Muscle of back (tissue), 11 donors: ENCODE measurements around the gene HSPB2. TPM values are rescaled to one million over a fixed set of nuclear protein-coding genes. Genes with fewer than 3 reads are reported as not detected.
"Not testable (repeated sequence)": the region's sequence is repeated elsewhere in the genome, so short reads cannot be mapped to it uniquely, and the experiment has no call there.

Experiments used
- DNase-seq, 3 donors: peaks; one replicate each; pipeline versions ENCODE4 v3.0.0 to v3.0.0-alpha.2; 2013
- polyA plus RNA-seq, 10 donors: library from polyadenylated mRNA; unstranded; fragments of 120-200 nt; gene quantifications; one replicate each; pipeline ENCODE4 v1.2.1, GENCODE V29; 2013; ENCODE audit not compliant: insufficient read length in 10 of 10

HSPB2 gene
- polyA plus RNA-seq, 10 donors: 49.6 to 93.5 (median 75.6) TPM

DNA sequence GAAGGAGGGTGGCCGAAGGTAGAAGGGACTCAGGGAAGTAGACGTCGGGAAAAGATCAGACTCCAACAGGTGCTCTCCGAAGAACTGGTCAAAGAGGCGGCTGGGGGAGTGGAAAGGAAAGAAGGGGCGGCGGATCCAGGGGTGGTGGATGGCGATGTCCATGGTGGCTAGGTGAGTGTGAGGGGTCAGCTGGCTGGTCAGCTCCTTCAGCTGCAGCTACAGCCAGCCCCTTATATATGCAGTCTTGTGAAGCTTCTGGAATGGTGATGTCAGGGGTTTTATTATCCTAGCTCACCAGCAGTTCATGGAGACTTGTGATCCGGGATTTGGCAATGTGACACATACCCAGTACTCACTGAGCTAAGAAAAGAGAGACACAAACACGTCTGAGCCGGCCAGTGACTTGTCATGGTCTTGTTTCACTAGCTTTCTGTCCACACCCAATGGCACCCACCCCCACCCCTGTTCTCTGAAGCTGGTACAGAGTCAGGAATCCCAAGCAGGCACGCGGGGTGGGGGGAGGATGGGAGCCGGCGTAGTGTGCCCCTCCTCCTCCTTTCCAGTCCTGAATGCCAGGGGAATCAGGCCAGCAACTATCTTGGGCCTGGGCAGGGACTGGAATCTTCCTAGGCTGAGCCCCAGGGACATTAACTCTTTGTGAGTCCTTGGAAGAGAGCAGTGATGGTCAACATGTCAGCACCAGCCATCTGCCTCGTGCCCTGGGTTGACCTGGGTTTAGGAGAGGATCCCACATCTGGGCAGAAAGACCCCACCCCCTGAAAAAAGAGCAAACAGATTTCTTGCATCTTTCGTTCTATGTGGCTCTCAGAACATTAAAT lies 752 bp upstream of the HSPB2 start, which contains the start of gene CRYAB:
CRYAB (minus strand) TSS at position 208 of the 839 bp plus-strand sequence; CDS start at position 162, 46 bp downstream.
- DNase-seq: peak; percentile 88 to 95 (median 89)

DNA sequence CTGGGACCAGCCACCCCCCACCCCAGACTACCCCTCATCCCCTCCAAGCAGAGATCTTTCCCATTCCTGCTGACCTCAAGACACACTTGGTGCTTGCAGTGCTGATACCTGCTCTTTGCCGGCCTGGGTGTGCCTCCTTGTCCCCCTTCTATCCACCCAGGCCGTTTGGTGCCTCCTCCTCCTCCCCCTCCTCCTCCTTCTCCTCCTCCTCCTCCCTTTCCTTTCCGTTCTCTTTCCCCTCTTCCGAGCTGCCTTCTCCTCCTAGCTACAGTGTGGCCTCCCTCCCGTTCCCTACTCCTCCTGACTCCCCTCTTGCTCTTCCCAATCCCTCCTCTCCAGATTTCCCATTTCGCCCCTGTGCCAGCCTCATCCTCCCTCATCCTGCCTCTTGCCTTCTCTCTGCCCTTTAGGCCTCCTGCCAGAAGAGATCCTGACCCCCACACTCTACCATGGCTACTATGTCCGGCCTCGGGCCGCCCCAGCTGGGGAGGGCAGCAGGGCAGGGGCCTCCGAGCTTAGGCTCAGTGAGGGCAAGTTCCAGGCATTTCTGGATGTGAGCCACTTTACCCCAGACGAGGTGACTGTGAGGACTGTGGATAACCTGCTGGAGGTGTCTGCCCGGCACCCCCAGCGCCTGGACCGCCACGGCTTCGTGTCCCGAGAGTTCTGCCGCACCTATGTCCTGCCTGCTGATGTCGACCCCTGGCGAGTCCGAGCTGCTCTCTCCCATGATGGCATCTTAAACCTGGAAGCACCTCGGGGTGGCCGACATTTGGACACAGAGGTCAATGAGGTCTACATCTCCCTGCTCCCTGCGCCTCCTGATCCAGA lies 712 bp downstream of the HSPB2 start:
- DNase-seq: peak in 1 of 3 donors; percentile 67

DNA sequence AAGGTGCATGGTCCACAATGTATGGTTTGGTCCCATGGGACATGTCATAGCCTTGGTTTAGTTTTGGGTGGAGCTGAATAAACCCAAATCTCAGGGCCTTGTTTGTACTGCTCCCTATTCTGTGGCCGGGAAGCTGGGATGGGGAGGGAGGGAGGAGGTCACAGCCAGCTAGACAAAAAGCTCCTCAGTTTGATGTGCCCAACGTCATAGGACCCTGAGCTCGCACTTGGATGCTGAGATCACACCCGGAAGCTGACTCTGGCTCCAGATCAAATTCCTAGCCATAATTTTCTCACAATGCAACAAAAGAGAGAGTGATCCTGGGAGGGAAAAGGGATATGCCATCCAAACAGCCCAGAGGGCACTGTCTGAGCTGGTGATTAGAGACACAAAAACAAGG lies 1.5 kb downstream of the HSPB2 start:
- peak; percentile 63 to 76 (median 71) for DNase-seq

DNA sequence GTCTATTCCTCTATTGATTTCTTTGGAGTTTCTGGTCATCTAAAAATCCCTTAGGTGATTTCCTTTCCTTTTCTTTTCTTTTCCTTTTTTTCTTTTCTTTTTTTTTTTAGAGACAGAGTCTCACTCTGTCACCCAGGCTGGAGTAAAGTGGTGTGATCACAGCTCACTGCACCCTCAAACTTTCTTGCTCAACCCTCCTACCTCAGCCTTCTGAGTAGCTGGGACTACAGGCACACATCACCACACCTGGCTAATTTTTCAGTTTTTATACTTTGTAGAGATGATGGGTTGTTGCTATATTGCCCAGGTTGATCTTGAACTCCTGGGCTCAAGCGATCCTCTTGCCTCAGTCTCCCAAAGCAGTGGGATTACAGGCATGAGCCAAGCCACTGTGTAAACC lies 4.2 kb downstream of the HSPB2 start:
- DNase-seq: no peak

DNA sequence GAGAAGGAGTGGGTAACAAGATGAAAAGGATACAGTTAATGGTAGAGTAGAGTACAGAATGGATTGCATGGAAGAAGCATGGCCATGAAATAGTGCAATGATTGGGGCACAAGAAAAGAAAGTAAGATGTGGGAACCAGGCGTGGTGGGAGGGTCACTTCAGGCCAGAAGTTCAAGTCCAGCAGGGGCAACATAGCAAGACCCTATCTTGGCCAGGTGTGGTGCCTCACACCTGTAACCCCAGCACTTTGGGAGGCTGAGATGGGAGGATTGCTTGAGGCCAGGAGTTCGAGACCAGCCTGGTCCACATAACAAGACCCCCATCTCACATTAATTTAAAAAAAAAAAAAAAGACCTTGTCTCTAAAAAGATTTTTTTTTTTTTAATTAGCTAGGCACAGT lies 4.8 kb downstream of the HSPB2 start:
- DNase-seq: no peak

DNA sequence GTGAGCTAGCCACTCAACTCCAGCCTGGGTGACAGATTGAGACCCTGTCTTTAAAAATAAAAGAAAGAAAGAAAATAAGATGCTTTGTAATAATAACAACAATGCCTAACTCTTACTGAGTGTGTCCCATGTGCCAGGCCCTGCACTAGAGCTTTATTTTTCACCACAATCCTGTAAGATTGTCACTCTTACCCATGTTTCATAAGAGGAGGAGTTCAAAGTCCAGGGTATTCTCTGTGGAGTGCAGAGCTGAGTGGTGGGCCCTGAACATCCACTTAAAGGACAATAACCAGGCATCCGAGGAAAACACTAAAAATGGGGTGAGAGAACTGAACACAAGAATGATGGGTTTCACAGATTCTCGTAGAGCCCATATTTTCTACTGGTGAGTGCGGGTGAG lies 5.3 kb downstream of the HSPB2 start:
- DNase-seq: no peak

DNA sequence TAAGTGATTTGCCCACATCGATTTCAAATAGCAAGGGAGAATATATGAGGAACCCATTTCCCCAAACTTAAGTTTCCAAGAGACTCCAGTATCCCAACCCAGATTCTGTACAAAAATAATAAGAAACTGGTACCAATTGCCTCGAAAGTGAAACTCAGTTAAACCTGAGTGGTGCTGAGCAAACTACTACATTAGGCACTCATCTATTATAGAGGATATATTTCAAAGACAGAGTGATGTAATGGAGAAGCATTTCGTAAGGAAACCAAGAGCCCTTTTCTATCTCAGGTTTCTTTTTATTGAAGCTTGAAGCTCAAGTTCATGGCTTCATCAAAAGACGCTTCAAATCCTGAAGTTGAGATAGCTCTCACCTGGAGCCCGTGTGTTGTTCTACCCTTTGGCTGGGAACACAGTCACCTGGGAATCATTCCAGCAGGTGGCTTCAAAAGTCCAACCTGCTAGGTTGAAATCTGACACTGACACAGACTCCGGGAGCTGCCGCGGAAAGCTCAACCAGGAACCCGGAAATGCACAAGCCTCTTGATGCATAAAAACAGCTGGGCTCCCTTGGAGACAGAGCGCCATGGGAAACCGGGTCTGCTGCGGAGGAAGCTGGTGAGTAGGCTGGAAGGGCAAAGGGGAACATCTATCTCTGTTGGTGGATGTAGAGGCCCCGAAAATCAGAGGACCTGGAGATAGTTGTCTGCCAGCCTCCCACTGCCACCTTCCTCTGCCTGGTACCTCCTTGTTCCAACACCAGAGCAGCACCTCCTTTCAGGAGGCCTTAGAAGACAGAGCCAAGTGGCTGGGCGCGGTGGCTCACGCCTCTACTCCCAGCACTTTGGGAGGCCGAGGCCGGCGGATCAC lies 6.1 kb downstream of the HSPB2 start, which contains the start of gene C11orf52:
C11orf52 (plus strand) TSS at position 524 of the 867 bp plus-strand sequence; CDS start at position 584, 60 bp downstream.
- peak in 1 of 3 donors; percentile 76 for DNase-seq

DNA sequence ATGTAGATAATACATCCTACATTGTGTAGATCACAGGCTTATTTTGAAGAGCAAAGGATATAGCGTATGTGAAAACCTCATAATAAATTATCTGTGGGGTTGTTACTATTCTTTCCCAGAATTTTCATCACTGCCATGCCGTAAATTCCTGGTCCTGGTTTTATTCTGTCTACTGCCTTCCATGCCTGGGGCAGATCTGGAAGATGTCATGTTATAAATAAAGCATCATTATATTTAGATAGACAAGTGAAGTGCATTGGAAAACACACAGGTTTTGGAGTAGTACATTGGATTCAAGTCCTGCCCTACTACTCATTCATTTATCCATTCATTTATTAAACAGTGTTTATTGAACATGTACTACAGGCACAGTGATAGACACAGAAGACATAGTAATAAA lies 8.4 kb downstream of the HSPB2 start:
- no peak for DNase-seq

DNA sequence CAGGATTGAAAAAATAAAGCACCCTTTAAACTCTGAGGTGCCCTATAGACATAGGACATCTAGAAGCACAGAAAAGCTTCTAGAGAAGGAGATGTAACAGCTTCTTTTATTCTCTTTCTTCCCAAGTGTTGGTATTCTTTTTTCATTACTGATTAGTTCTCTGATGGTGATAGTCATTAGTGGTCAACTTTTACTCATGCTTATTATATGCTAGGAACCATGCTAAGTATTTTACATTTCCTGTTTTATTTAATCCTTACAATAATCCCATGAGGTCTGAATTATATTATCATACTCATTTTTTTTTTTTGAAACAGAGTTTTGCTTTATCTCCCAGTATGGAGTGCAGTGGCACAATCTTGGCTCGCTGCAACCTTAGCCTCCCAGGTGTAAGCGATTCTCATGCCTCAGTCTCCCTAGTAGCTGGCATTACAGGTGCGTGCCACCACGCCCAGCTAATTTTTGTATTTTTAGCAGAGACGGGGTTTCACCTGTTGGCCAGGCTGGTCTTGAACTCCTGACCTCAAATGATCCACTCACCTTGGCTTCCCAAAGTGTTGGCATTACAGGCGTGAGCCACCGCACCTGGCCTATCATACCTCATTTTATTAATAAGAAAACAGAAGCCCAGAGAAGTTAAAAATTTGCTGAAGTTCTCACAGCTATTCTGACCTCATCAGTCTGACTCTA lies 9.2 kb downstream of the HSPB2 start:
- DNase-seq: no peak

DNA sequence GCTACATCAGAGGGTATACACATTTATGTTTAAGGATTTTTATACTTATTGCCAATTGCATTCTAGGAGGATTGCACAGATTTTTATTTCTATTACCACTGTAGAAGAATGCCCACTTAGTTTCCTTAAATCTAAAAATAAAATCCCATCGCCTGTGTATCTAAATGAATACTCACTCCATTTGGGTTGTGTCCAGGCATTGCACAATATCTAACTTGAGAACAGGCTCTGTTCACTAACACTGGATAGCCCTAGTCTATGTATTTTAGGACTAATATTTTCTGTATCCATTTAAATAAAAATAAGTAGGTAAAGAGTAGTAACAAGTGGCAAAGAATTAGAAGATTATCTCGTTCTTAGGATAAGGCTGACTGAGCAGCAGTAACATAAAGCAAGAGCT lies 10.3 kb downstream of the HSPB2 start:
- peak; percentile 67 to 80 (median 75) for DNase-seq

DNA sequence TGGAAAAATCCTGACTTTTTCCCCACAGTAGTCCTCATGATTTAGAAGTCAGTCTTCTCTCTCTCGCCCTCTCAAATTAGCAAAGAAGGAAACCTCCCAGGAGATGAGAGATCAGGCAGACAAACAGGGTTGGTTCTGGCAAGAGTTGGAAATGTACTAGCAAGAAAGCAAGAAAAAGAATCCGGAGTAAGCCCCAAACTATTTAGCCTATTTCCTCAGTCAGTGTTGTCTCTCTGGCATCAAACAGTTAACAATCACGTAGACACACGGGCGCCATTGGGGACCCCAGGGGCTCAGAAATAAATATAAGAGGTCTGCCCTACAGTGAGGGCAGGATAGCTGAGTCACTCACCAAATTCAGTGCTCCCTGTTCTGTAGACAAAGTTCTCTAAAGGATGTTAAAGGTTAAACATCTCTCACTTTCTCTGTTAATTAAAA lies 10.8 kb downstream of the HSPB2 start:
- DNase-seq: peak in 1 of 3 donors; percentile 34

DNA sequence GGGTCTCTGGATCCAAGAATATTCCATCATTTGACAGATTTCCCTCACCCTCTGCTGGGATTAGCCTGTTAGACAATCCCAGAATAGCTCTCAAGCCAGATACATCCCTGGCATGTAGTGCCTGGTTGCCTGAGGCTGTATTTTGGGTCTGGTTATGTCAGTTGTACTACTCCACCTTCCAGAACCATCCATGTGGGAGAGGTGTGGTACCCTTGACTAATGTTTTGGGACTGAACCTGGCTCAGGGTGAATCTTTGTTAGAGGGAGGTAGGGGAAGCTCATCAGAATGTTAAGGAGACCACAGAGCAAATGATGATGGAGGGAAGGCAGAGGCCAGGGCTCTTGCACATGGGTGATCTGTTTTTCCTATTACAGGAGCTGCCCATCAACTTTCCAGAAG lies 11.4 kb downstream of the HSPB2 start:
- no peak for DNase-seq

DNA sequence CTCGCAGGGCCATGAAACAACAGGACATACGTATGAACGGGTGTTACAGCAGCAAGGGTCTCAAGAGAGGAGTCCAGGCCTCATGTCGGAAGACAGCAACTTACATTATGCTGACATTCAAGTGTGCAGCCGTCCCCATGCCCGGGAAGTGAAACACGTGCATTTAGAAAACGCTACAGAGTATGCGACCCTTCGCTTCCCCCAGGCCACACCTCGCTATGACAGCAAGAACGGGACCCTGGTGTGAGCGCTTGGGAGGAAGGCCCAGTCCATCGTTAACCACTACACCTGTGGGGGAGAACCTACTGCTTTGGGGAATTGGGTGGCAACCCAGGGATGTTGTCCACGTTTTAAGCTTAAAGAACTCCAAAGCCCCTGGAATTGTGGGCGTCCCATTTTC lies 13.4 kb downstream of the HSPB2 start:
- DNase-seq: no peak

DNA sequence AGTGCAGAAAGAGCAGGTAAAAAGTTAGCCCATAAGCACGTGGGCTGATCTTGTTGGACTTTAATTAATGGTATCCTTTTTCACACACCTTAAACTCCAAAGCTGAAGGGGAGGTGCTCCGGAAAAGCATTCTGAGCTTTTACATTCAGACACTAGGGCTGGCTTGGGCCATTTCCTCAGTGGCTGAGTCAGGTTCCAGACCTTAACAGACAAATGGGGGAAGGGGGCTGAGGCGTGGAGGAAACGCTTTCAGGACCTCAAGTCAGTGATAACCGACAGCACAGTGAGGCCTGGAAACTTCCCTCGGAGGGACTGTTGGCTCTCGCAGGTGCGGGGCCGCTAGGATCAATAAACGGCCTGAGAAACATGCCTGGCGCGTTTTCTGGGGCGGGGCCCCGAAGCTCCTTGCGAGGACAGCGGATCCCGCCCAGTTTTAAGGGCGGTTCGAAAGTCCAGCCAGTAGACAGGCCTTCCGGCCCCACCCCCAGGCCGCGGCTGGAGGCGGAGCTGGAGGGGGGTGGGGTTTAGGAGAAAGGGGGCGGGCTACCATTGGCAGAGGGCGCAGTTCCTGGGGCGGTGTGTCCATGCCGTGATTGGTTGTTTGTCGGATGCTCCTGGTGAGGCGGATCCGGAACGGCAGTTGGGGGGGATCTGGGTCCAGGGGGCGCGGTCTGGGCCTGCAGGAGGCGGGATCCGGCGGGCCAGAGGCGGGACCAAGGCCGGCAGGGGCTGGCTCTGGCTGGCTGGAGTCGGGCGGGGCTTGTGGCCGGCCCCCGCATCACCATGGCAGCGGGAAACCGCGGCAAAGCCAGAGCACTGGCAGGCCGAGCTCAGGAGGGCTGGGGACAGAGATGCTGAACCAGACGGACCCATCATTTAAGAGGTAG lies 14.2 kb downstream of the HSPB2 start:
- peak; percentile 97 to 98 (median 98) for DNase-seq

DNA sequence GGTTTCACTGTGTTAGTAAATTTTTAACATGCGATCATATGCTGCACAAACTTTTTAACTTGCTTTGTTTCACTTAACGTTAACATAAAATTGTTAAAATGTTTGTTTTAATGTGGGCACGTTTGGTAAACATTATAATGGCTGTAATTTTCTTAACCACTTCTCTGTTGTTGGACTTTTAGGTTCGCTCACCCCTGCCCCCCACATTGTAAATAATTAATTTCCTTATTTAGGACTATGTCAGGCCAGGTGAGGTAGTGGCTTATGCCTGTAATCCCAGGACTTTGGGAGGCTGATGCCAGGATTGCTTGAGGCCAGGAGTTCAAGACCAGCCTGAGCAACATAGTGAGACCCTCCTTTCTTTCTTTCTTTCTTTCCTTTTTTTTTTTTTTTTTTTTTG lies 17.9 kb downstream of the HSPB2 start:
- no peak for DNase-seq

DNA sequence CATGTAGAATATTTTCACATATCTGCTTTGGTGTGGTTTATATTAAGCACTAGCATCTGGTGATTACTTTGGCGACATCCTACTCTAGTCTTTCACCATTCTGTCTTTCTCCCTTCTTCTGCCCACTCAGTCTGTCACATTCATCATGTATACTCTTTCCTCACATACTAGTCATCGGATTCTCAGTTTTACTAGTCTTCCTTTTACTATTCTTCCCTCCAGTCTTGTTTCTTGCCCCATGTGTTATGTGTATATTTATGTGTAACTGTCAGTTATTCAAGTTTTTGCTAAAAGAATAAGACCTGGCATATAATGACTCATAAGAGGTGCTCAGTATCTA lies 20.0 kb downstream of the HSPB2 start:
- DNase-seq: no peak

DNA sequence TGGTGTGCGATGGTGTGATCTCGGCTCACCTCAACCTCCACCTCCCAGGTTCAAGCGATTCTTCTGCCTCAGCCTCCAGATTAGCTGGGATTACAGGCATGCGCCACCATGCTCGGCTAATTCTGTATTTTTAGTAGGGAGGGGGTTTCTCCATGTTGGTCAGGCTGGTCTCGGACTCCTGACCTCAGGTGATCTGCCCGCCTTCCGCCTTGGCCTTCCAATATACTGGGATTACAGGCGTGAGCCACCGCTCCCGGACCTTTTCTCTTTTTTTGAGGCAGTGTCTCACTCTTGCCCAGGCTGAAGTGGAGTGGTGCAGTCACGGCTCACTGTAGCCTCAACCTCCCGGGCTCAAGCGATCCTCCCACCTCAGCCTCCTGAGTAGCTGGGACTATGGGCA lies 20.6 kb downstream of the HSPB2 start:
- not testable (repeated sequence) for DNase-seq

DNA sequence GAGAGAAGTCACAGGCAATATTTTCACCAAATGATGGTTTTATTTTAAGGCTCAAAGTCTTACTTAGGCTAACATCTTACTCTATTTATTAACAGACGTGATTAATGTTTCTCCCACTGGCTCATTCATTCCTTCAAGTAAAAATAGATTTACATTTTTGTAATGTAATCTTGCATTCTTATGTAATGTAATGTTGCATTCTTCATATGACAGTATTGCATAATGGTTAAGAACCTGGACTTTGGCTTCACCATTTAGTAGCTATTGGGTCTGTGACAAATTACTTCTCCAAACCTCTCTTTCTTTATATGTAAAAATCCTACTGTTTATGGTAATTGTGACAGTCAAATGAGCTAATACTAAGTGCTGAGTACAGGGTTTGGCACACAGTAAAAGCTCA lies 21.3 kb downstream of the HSPB2 start:
- no peak for DNase-seq

DNA sequence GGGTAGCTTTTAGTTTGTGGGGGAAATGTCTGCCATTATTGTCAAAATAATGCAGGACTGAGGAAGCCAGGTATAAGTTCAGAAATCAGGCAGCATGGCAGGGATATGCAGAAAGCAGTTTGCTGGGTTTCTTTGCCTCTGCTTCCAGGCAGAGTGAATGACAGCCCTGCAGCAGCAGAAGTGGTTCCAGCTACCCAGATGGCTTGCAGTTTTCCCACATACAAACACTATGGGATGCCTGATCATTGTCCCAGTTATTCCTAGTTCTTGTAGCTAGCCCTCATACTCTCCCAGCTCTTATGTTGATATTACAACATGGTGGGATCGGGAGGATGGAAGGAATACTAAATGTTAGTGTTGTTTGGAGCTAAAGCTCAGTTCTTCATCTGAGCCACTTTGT lies 21.8 kb downstream of the HSPB2 start:
- no peak for DNase-seq
